PC-3 (cell line): ENCODE results near the gene LRP11.

ENCODE experiments used
- CTCF ChIP-seq: fragments of 300-600 bp; sonication (generic); conservative IDR thresholded peaks from 2 replicates; pipeline ENCODE4 v1.5.1; 2017; ENCODE audit warnings: antibody characterized with exemption, low read depth, mild to moderate bottlenecking, low read length
- EZH2 ChIP-seq: fragments of 300-600 bp; sonication (generic); IDR thresholded peaks from one replicate; pipeline ENCODE4 v1.6.1; 2017; ENCODE audit warnings: antibody characterized with exemption, mild to moderate bottlenecking, low read length; ENCODE audit not compliant: unreplicated experiment

DNA sequence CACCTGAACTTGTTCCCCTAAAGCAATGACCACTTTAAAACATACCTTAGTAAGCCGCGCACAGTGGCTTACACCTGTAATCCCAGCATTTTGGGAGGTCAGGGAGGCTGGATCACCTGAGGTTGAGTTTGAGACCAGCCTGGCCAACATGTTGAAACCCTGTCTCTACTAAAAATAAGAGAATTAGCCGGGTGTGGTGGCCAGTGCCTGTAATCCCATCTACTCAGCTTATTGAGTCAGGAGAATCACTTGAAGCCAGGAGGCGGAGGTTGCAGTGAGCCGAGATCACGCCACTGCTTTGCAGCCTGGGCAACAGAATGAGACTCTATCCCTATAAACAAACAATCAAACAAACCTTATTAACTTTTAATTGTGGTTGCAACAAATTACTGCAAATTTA, 35.3 kb upstream of the LRP11 start:
- TF ChIP-seq EZH2 (no peak), CTCF (no peak)
